GM18526 (cell line): ENCODE measurements around the gene PHF21A.

ENCODE experiments used
- POLR2A ChIP-seq: IDR thresholded peaks from 3 replicates; pipeline ENCODE4 v1.6.1; 2011; ENCODE audit not compliant: insufficient read length; ENCODE audit errors: extremely low read depth

Gene PHF21A

GRCh38 chr11:46036969-46037368 is 84.3 kb downstream of the PHF21A start:
- no peak for TF ChIP-seq POLR2A

GRCh38 chr11:46036009-46036408 is 85.2 kb downstream of the PHF21A start:
- no peak for TF ChIP-seq POLR2A

- no peak for TF ChIP-seq POLR2A
Measured at GRCh38 chr11:46034041-46034440, 87.2 kb downstream of the PHF21A start.

GRCh38 chr11:46026606-46027293 is 94.5 kb downstream of the PHF21A start:
- TF ChIP-seq POLR2A, result no peak

- no peak for TF ChIP-seq POLR2A
Measured at GRCh38 chr11:46020084-46020599, 101.1 kb downstream of the PHF21A start.

GRCh38 chr11:46018651-46019050 is 102.6 kb downstream of the PHF21A start:
- no peak for TF ChIP-seq POLR2A

- no peak for TF ChIP-seq POLR2A
Measured at GRCh38 chr11:46017341-46017740, 103.9 kb downstream of the PHF21A start.

GRCh38 chr11:46015941-46016340 is 105.3 kb downstream of the PHF21A start:
- no peak for TF ChIP-seq POLR2A

GRCh38 chr11:46012185-46012584 is 109.1 kb downstream of the PHF21A start:
- TF ChIP-seq POLR2A, result no peak

- TF ChIP-seq POLR2A, result no peak
Measured at GRCh38 chr11:46010100-46010499, 111.2 kb downstream of the PHF21A start.

- TF ChIP-seq POLR2A, result no peak
Measured at GRCh38 chr11:46009647-46010046, 111.6 kb downstream of the PHF21A start.

GRCh38 chr11:46006418-46007070 is 114.7 kb downstream of the PHF21A start:
- no peak for TF ChIP-seq POLR2A

GRCh38 chr11:46003572-46003971 is 117.7 kb downstream of the PHF21A start:
- no peak for TF ChIP-seq POLR2A

GRCh38 chr11:46002189-46002588 is 119.1 kb downstream of the PHF21A start:
- no peak for TF ChIP-seq POLR2A

GRCh38 chr11:46001448-46001914 is 119.8 kb downstream of the PHF21A start:
- TF ChIP-seq POLR2A, result no peak

- TF ChIP-seq POLR2A, result no peak
Measured at GRCh38 chr11:45997599-45997998, 123.7 kb downstream of the PHF21A start.

GRCh38 chr11:45995342-45995734 is 125.9 kb downstream of the PHF21A start:
- no peak for TF ChIP-seq POLR2A
